ENCODE data around the gene TRIM25.

TRIM25 gene

GRCh38 chr17:56863974-56864373, 49.9 kb downstream of the TRIM25 start:
- DNase-seq: no peak

DNA sequence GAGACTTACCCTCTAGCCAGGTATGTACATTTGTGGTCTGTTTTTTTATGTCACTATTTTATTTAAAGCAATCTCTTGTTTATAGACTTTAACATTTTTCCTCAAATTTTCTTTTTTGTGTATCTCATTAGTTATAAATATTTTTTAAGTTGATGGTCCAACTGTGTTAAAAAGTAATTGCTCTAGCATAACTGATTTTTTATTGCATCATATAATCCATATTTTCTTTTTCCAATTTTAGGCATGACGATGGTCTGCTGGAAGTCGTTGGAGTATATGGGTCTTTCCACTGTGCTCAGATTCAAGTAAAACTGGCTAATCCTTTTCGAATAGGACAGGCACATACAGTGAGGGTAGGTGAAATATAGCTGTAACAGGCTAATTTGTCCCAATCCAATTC, 52.0 kb downstream of the TRIM25 start:
- DNase-seq: no peak

GRCh38 chr17:56851008-56851407, 62.8 kb downstream of the TRIM25 start:
- DNase-seq: no peak

DNA sequence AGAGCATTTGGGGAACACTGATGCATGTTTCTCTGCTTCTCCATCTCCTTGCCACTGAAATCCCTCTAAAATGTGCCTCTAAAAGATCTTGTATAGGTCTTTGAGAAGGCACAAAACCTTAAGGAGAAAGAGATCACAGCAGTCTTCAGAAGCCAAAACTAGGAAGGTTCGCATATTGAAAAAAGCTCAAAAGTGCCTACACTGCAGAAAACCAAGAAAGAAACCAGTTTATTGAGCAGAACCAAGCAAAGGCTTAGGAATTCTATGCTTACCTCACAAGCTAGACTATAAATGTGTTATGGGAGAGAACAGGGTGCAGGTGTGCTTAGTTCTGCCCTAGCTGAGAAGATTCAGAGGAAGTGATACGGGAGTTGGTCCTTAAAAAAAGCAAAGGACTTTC, 63.3 kb downstream of the TRIM25 start:
- no peak for DNase-seq

- DNase-seq: no peak
Measured at GRCh38 chr17:56849131-56849530, 64.7 kb downstream of the TRIM25 start.

GRCh38 chr17:56847106-56847505, 66.7 kb downstream of the TRIM25 start:
- DNase-seq: no peak

DNA sequence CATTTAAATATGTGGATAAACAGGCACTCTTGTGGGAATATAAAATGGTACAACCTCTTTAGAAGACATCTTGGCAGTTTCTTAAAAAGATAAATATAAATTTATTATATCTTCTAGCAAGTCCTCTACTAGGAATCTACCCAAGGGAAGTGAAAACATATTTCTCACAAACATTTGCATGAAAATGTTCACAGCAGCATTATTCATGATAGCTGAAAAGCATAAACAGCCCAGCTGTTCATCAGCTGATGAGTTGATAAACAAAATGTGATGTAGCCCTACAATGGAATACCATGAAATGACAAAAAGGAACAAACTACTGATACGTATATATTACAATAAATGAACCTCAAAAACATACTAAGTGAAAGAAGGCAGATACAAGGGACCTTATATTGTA, 67.9 kb downstream of the TRIM25 start:
- DNase-seq: no peak

DNA sequence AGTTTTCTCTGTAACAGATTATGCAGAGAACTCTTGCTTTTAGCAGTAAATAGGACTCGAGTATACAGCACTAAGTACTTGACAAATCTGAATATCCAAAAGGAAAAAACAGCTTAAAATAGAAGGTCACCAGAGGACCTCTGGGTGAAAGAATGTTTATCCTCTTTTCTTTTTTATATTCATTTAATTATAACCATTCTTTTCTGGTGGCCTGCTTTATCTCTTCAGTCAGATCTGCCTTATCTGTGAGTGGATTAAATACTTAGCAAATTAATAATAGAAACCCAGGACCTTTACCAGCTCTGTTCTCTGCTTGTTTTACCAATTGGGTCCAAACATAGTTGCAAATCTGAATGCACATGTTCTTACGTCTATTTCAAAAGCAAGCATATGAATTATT, 71.3 kb downstream of the TRIM25 start:
- no peak for DNase-seq

- no peak for DNase-seq
Measured at GRCh38 chr17:56838687-56839086, 75.2 kb downstream of the TRIM25 start.
